A673 (cell line): ENCODE measurements around the gene CACNA2D3. TPM values are rescaled to one million over a fixed set of nuclear protein-coding genes. Genes with fewer than 3 reads are reported as not detected.

Source experiments
- BruUV-seq: library from RNA; stranded (reverse); fragments of 400-500 nt; replicated peaks from 2 replicates; lab custom pipeline; 2021; lab: Mats Ljungman, UMichigan
- CTCF ChIA-PET: fragments of 300-600 bp; sonication (Branson Sonifier 250); formaldehyde crosslinking; loops from one replicate; lab custom pipeline; 2022; ENCODE audit warnings: antibody characterized with exemption; lab: Charles Lee
- POLR2A ChIA-PET: fragments of 300-600 bp; sonication (Branson Sonifier 250); formaldehyde crosslinking; loops from one replicate; lab custom pipeline; 2022; ENCODE audit warnings: antibody characterized with exemption; ENCODE audit not compliant: low non-redundant PET; lab: Charles Lee
- DNase-seq: peaks from one replicate; pipeline ENCODE4 v3.0.0-alpha.2; 2015; ENCODE audit warnings: low spot score
- H3K27ac ChIP-seq: fragments of 200-600 bp; sonication (generic); 2 replicates; pipeline ENCODE4 v1.5.1; 2016; ENCODE audit warnings: mixed run types, low read depth, mild to moderate bottlenecking, mixed read lengths, antibody characterized with exemption, low read length; ENCODE audit not compliant: poor library complexity, severe bottlenecking
- H3K27me3 ChIP-seq: fragments of 200-600 bp; sonication (generic); replicated peaks from 2 replicates; pipeline ENCODE4 v1.6.1; 2017; ENCODE audit warnings: mixed run types, low read depth, mild to moderate bottlenecking, mixed read lengths, antibody characterized with exemption, low read length; ENCODE audit not compliant: insufficient read depth, poor library complexity
- H3K36me3 ChIP-seq: fragments of 200-600 bp; sonication (generic); 2 replicates; pipeline ENCODE4 v1.6.1; 2016; ENCODE audit warnings: mixed run types, mild to moderate bottlenecking, mixed read lengths, antibody characterized with exemption, low read length; ENCODE audit not compliant: insufficient read depth, poor library complexity, severe bottlenecking
- H3K4me1 ChIP-seq: fragments of 200-600 bp; sonication (generic); 2 replicates; pipeline ENCODE4 v1.6.1; 2017; ENCODE audit warnings: mixed run types, mild to moderate bottlenecking, mixed read lengths, antibody characterized with exemption, low read length; ENCODE audit not compliant: insufficient read depth, poor library complexity, severe bottlenecking
- H3K4me3 ChIP-seq: fragments of 200-600 bp; sonication (generic); 2 replicates; pipeline ENCODE4 v1.5.1; 2016; ENCODE audit warnings: low read depth, mixed run types, mild to moderate bottlenecking, mixed read lengths, low read length; ENCODE audit not compliant: poor library complexity, severe bottlenecking
- H3K9me3 ChIP-seq: fragments of 200-600 bp; sonication (generic); 2 replicates; pipeline ENCODE4 v1.6.1; 2016; ENCODE audit warnings: mixed run types, low read depth, mild to moderate bottlenecking, mixed read lengths, antibody characterized with exemption, low read length; ENCODE audit not compliant: poor library complexity, severe bottlenecking
- EZH2 ChIP-seq: fragments of 200-600 bp; sonication (generic); IDR thresholded peaks from 2 replicates; pipeline ENCODE4 v1.6.1; 2017; ENCODE audit warnings: borderline replicate concordance, low read depth, mild to moderate bottlenecking, mixed read lengths, antibody characterized with exemption, low read length; ENCODE audit not compliant: poor library complexity, severe bottlenecking
- intact Hi-C: fragments of 100-400 bp; cut with micrococcal nuclease; formaldehyde crosslinking; loops from one replicate; pipeline ENCODE4 v1.10.0; 2022; ENCODE audit not compliant: unreplicated experiment
- total RNA-seq: library from RNA; stranded (reverse); gene quantifications from 2 replicates; pipeline ENCODE4 v1.2.3, GENCODE V29; 2021
- TF ChIP-seq, protein P1 (sequence below): fragments of 300-800, 200-600 bp; sonication (generic); conservative IDR thresholded peaks from 2 replicates; pipeline ENCODE4 v1.5.1; 2017; ENCODE audit warnings: low read depth, mild to moderate bottlenecking, antibody characterized with exemption, low read length, moderate library complexity, mixed read lengths

CACNA2D3 gene
- total RNA-seq, 1 experiment from 2014 or later = not detected

DNA sequence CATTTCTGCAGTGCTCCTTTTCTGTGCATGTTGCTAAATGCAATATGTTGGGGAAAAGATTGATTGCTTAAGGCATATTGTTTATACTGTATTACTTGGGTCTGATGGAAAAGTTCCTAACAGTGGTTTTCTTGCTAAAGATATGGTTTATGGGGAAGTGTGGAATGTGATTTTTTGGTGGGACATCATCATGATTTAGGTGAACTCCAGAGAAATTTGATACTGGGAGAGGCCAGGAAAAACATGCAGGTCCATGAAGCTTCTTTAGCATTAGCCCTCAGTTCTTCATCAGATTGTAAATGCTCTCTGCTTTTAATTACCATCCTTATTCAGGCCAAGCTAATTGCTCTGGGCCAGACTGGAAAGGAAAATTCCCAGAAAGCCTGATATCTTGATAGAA, 658.0 kb downstream of the CACNA2D3 start:
- no peak for DNase-seq
- H3K9me3 ChIP-seq = no peaks in the 10 kb centered on the region
- TF ChIP-seq, protein P1, sequence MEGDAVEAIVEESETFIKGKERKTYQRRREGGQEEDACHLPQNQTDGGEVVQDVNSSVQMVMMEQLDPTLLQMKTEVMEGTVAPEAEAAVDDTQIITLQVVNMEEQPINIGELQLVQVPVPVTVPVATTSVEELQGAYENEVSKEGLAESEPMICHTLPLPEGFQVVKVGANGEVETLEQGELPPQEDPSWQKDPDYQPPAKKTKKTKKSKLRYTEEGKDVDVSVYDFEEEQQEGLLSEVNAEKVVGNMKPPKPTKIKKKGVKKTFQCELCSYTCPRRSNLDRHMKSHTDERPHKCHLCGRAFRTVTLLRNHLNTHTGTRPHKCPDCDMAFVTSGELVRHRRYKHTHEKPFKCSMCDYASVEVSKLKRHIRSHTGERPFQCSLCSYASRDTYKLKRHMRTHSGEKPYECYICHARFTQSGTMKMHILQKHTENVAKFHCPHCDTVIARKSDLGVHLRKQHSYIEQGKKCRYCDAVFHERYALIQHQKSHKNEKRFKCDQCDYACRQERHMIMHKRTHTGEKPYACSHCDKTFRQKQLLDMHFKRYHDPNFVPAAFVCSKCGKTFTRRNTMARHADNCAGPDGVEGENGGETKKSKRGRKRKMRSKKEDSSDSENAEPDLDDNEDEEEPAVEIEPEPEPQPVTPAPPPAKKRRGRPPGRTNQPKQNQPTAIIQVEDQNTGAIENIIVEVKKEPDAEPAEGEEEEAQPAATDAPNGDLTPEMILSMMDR = no peak
- no peak for TF ChIP-seq EZH2
- no peak overlapping the region for H3K27ac ChIP-seq
- BruUV-seq = no TSS peak
- H3K4me3 ChIP-seq = no peak overlapping the region
- POLR2A ChIA-PET = no interaction called here
- no peaks in the 10 kb centered on the region for H3K36me3 ChIP-seq
- H3K4me1 ChIP-seq = no peaks in the 10 kb centered on the region
- intact Hi-C loops = no loop called here
- peaks cover 3% of the 10 kb centered on the region for H3K27me3 ChIP-seq
- CTCF ChIA-PET = no interaction called here

DNA sequence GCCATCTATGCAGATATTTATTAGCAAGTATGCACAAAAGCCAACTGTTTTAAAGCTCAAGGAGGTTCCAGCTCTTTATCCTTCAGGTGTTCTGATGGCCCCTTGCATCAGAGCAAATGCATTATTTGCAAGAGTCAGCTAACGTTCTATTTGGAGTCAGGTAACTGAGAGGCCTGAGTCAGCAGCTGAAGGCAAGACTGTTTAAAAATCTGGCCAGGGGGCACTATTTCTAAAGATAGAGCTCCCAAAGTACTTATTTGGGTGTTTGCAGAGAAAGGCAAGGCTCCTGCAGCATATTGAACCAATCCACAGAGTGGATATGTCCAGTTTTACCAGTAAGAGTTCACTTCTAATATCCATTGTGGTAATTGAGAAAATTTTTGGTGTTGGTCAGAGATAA, 659.4 kb downstream of the CACNA2D3 start:
- ChIA-PET POLR2A (no interaction called here), CTCF (no interaction called here)
- intact Hi-C loops = no loop called here
- no TSS peak for BruUV-seq
- Histone ChIP-seq H3K27ac (no peak overlapping the region), H3K9me3 (no peaks in the 10 kb centered on the region), H3K36me3 (no peaks in the 10 kb centered on the region), H3K4me1 (no peaks in the 10 kb centered on the region), H3K27me3 (peaks cover 3% of the 10 kb centered on the region), H3K4me3 (no peak overlapping the region)
- DNase-seq = no peak
- TF ChIP-seq, protein P1 = no peak
- TF ChIP-seq EZH2 = no peak

DNA sequence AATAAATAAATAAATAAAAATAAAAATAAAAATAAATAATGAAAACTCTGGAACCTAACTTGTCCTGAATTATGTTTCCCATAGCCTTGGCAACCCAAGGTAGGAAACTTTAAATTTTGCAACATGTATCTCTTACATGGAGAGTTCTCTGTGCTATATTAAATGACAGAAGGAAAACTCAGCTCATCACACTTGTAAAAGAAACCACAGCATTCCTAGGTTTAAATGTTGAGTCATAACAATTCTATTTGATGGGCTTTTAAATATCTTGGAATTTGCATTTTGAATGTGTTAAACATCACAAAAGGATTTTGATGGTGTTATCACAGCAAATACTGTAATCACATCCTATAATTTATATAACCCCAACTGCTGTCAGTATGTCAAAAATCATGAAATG, 661.3 kb downstream of the CACNA2D3 start:
- intact Hi-C loops = no loop called here
- no TSS peak for BruUV-seq
- DNase-seq = no peak
- ChIA-PET POLR2A (no interaction called here), CTCF (no interaction called here)
- H3K27me3 ChIP-seq = peaks cover 3% of the 10 kb centered on the region
- no peaks in the 10 kb centered on the region for H3K36me3 ChIP-seq
- no peaks in the 10 kb centered on the region for H3K9me3 ChIP-seq
- no peak overlapping the region for H3K4me3 ChIP-seq
- TF ChIP-seq, protein P1 = no peak
- TF ChIP-seq EZH2 = no peak
- no peaks in the 10 kb centered on the region for H3K4me1 ChIP-seq
- no peak overlapping the region for H3K27ac ChIP-seq
